Gastroesophageal sphincter (tissue), 3 donors: ENCODE measurements around the gene S100A13.

ENCODE experiments used
- POLR2A ChIP-seq, 2 donors: fragments of 450-650 bp; IDR thresholded peaks; one replicate each; pipeline ENCODE4 v1.6.1; 2017; ENCODE audit warnings: antibody characterized with exemption in 2 of 2, mild to moderate bottlenecking in 2 of 2, moderate library complexity in 1 of 2
- POLR2AphosphoS5 ChIP-seq: sonication (generic); formaldehyde crosslinking; IDR thresholded peaks from one replicate; pipeline ENCODE4 v1.6.1; 2017; ENCODE audit warnings: antibody characterized with exemption
- TF ChIP-seq, protein P1 (sequence below), 4 experiments: fragments of 200-600 bp in 2 of 4; fragments of 450-650 bp in 2 of 4; sonication (generic) in 1 of 4; IDR thresholded peaks; one replicate each; pipeline ENCODE4 v1.5.1; 2017 to 2019; ENCODE audit warnings: antibody characterized with exemption in 4 of 4, mild to moderate bottlenecking in 2 of 4, moderate library complexity in 2 of 4

DNA sequence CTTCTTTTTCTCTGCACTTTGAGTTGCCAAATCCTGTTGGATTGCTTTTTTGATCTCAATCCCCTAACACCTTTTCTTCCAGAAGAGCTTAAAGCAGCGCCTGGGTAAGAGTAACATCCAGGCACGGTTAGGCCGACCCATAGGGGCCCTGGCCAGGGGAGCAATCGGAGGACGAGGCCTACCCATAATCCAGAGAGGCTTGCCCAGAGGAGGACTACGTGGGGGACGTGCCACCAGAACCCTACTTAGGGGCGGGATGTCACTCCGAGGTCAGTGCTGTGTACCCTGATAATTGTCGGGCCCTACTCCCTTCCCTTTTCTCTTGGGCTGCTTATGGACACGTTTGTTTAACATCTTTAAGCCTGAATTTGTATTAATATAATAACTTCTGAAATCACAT lies 14.9 kb upstream of the S100A13 start:
- TF ChIP-seq, protein P1, sequence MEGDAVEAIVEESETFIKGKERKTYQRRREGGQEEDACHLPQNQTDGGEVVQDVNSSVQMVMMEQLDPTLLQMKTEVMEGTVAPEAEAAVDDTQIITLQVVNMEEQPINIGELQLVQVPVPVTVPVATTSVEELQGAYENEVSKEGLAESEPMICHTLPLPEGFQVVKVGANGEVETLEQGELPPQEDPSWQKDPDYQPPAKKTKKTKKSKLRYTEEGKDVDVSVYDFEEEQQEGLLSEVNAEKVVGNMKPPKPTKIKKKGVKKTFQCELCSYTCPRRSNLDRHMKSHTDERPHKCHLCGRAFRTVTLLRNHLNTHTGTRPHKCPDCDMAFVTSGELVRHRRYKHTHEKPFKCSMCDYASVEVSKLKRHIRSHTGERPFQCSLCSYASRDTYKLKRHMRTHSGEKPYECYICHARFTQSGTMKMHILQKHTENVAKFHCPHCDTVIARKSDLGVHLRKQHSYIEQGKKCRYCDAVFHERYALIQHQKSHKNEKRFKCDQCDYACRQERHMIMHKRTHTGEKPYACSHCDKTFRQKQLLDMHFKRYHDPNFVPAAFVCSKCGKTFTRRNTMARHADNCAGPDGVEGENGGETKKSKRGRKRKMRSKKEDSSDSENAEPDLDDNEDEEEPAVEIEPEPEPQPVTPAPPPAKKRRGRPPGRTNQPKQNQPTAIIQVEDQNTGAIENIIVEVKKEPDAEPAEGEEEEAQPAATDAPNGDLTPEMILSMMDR (IDR thresholded peaks at IDR 0.05): no peak
- TF ChIP-seq POLR2A (IDR thresholded peaks at IDR 0.05) (no peak), POLR2AphosphoS5 (no peak)
